ENCODE measurements around the gene UBALD2. TPM values are rescaled to one million over a fixed set of nuclear protein-coding genes. Genes with fewer than 3 reads are reported as not detected.
A peak's percentile ranks its signal among the peaks of the same experiment; 100 is the strongest.

UBALD2 gene
- total and polyA plus RNA-seq, 2 of the 8 experiments (the other 6 are each of a cell fraction or from before 2014, with no cell fraction given): 17.8 to 22.6 TPM

GRCh38 chr17:76277300-76278267 lies 12.4 kb downstream of the UBALD2 start:
- H3K23ac ChIP-seq (ENCODE audit: insufficient read length): no peak overlapping the region
- no peaks in the 10 kb centered on the region for H3K9me3 ChIP-seq (ENCODE audit: insufficient read depth in 2 of 2, low read depth in 1 of 2, low read length in 1 of 2)
- CTCF ChIA-PET (ENCODE audit: partially characterized antibody): interaction anchor here (1.0 to 5.6 kb wide), 17 partner anchors 9 to 198 kb away, joined by 3 to 84 read pairs (median 18); partner anchors contain the start of genes FOXJ1, RNF157 and UBALD2
- no peak overlapping the region for H4K8ac ChIP-seq (ENCODE audit: extremely low read depth, insufficient read depth, low read length)
- H3K56ac ChIP-seq (replicated peaks; ENCODE audit: insufficient read length, low read depth, low read length): peak overlapping the region; percentile 46
- H3K4me3 ChIP-seq (ENCODE audit: extremely low read depth in 1 of 4, insufficient read depth in 2 of 4, low read depth in 3 of 4, low read length in 4 of 4): no peak overlapping the region
- H4K20me1 ChIP-seq (replicated peaks in 1 of 2; ENCODE audit: control insufficient read depth in 1 of 2, insufficient read depth in 2 of 2, low read length in 2 of 2): peaks cover 0 to 6% of the 10 kb centered on the region in 2 experiments
- H3K27me3 ChIP-seq (replicated peaks in 1 of 4; ENCODE audit: control insufficient read depth in 3 of 4, extremely low read depth in 1 of 4, insufficient read depth in 3 of 4, low read length in 3 of 4): no peaks in the 10 kb centered on the region
- no peak overlapping the region for H3K27ac ChIP-seq (ENCODE audit: low read depth, low read length)
- no peak overlapping the region for H3K18ac ChIP-seq (ENCODE audit: extremely low read depth, low read length)
- H3K79me2 ChIP-seq (ENCODE audit: control insufficient read depth in 1 of 2, insufficient read depth in 2 of 2, low read length in 2 of 2): no peaks in the 10 kb centered on the region
- no peak overlapping the region; a peak in 1 of 7 replicates for H3K9ac ChIP-seq (replicated peaks in 1 of 4; ENCODE audit: extremely low read depth in 1 of 4, low read depth in 3 of 4, low read length in 3 of 4)
- H4K5ac ChIP-seq (ENCODE audit: insufficient read length, low read depth, low read length): no peak overlapping the region
- DNase-seq (ENCODE audit: low read depth in 1 of 2, low spot score in 2 of 2) (no peak), FAIRE-seq (no peak)
- H2BK20ac ChIP-seq (ENCODE audit: low read length): no peak overlapping the region
- H2BK5ac ChIP-seq (ENCODE audit: low read depth, low read length): peak overlapping the region; percentile 22; the same call in 1 of the 2 replicates
- peaks cover 3% of the 10 kb centered on the region; the same call in 1 of the 2 replicates for H3K23me2 ChIP-seq (ENCODE audit: low read depth, low read length)
- no peak overlapping the region for H2AFZ ChIP-seq (ENCODE audit: low read length)
- H2BK120ac ChIP-seq (replicated peaks; ENCODE audit: low read depth, low read length): no peak overlapping the region
- POLR2A ChIA-PET (ENCODE audit: partially characterized antibody): interaction anchor here (1.2 to 1.8 kb wide), 3 partner anchors 9 to 197 kb away, joined by 3 to 6 read pairs (median 5); no protein-coding TSS in a partner anchor
- H3K4me2 ChIP-seq (ENCODE audit: insufficient read depth in 1 of 2, low read depth in 2 of 2, low read length in 2 of 2): no peak overlapping the region
- H3K36me3 ChIP-seq (ENCODE audit: control insufficient read depth in 2 of 4, insufficient read depth in 4 of 4, low read length in 3 of 4): no peaks in the 10 kb centered on the region; a peak in 1 of 8 replicates
- H3K79me1 ChIP-seq (ENCODE audit: low read depth, low read length): no peaks in the 10 kb centered on the region
- H3K4me1 ChIP-seq (replicated peaks in 1 of 4; ENCODE audit: control insufficient read depth in 3 of 4, insufficient read depth in 4 of 4, low read length in 3 of 4): peaks cover 0 to 4% (median under 1%) of the 10 kb centered on the region in 4 experiments; a peak in 3 of 7 replicates
- peak overlapping the region; percentile 89 for H4K91ac ChIP-seq (replicated peaks; ENCODE audit: insufficient read length, low read length)
- peak overlapping the region; percentile 24; the same call in 1 of the 2 replicates for H2BK15ac ChIP-seq (ENCODE audit: low read length)
- H2AK5ac ChIP-seq (ENCODE audit: low read depth, low read length): peak overlapping the region; percentile 96; the same call in 1 of the 2 replicates
- 92 to 100% methylated on average over 3 to 29 of the region's 31 CpGs for WGBS, 2 experiments (ENCODE audit: extremely low coverage in 1 of 2, insufficient coverage in 1 of 2, insufficient read length in 1 of 2, insufficient replicate concordance in 2 of 2, low coverage in 1 of 2, low lambda C conversion rate in 2 of 2, missing lambda C conversion rate in 1 of 2)
- peak overlapping the region; percentile 97; the same call in 1 of the 2 replicates for H2BK12ac ChIP-seq (ENCODE audit: low read depth, low read length)
- peak overlapping the region; percentile 85 for H3K4ac ChIP-seq (replicated peaks; ENCODE audit: insufficient read length, low read depth, low read length)
- H3K14ac ChIP-seq (ENCODE audit: insufficient read length): no peak overlapping the region
- no peak for TF ChIP-seq GTF2F1 (IDR thresholded peaks at IDR 0.05; ENCODE audit: borderline replicate concordance, low read depth, low read length)
- TF ChIP-seq CBX8 (IDR thresholded peaks at IDR 0.05; ENCODE audit: borderline replicate concordance, low read depth, low read length): no peak
- no peak for TF ChIP-seq FOSL1 (IDR thresholded peaks at IDR 0.05; ENCODE audit: insufficient read depth, low read depth, low read length)
- no peak for TF ChIP-seq POLR2A (IDR thresholded peaks at IDR 0.05; ENCODE audit: control extremely low read depth in 1 of 2, low read depth in 2 of 2, low read length in 2 of 2)
- TF ChIP-seq POU5F1 (IDR thresholded peaks at IDR 0.05; ENCODE audit: low read depth, low read length): no peak
- no peak for TF ChIP-seq KDM1A (IDR thresholded peaks at IDR 0.05; ENCODE audit: borderline replicate concordance, low read length)
- TF ChIP-seq USF2 (IDR thresholded peaks at IDR 0.05; ENCODE audit: low read length): no peak
- no peak for TF ChIP-seq TBP (IDR thresholded peaks at IDR 0.05; ENCODE audit: low read depth, low read length)
- no peak for TF ChIP-seq TAF7 (optimal IDR thresholded peaks at IDR 0.05; ENCODE audit: borderline replicate concordance, low read depth, low read length)

Data from H1 (cell line).